BJ (cell line): ENCODE data around the gene UFSP2. TPM values are rescaled to one million over a fixed set of nuclear protein-coding genes. Genes with fewer than 3 reads are reported as not detected.

ENCODE experiments used
- CTCF ChIA-PET: fragments of 350-600 bp; formaldehyde crosslinking; extraction: SDS; loops from one replicate; lab custom pipeline; 2021; ENCODE audit warnings: antibody characterized with exemption, inconsistent platforms; lab: Yijun Ruan, JAX
- POLR2A ChIA-PET: fragments of 300-600 bp; sonication (Branson Sonifier 250); formaldehyde crosslinking; extraction: SDS; loops from one replicate; lab custom pipeline; 2021; ENCODE audit warnings: antibody characterized with exemption; lab: Charles Lee
- DNase-seq: peaks from one replicate; pipeline ENCODE4 v3.0.0-alpha.2; 2011; ENCODE audit warnings: low read depth
- H3K27me3 ChIP-seq: 2 replicates; pipeline ENCODE4 v1.6.0; 2011; ENCODE audit warnings: low read length; ENCODE audit not compliant: control insufficient read depth, insufficient read depth
- H3K36me3 ChIP-seq: 2 replicates; pipeline ENCODE4 v1.5.1; 2011; ENCODE audit warnings: low read length; ENCODE audit not compliant: control insufficient read depth, insufficient read depth
- H3K4me3 ChIP-seq: 2 replicates; pipeline ENCODE4 v1.5.1; 2011; ENCODE audit warnings: low read depth, mild to moderate bottlenecking, control low read depth, low read length
- polyA plus RNA-seq: library from polyadenylated mRNA; depleted of rRNA; stranded (reverse); fragments of >200 nt; gene quantifications from 2 replicates; pipeline ENCODE4 v1.2.3, GENCODE V29; 2011
- TF ChIP-seq, protein P1 (sequence below): IDR thresholded peaks from 2 replicates; pipeline ENCODE4 v1.5.1; 2011; ENCODE audit warnings: low read depth, mild to moderate bottlenecking, control low read depth, inconsistent platforms, low read length, moderate library complexity; ENCODE audit not compliant: insufficient read depth

Gene UFSP2
- polyA plus RNA-seq, 1 experiment = 18.8 TPM

GRCh38 chr4:185358514-185358913, 67.2 kb downstream of the UFSP2 start:
- CTCF ChIA-PET = no interaction called here
- peak; percentile 34 for DNase-seq

GRCh38 chr4:185357733-185358440, 67.9 kb downstream of the UFSP2 start:
- no peak overlapping the region for H3K4me3 ChIP-seq
- H3K36me3 ChIP-seq = peaks cover 2% of the 10 kb centered on the region; the same call in 1 of the 2 replicates
- no peak for DNase-seq
- ChIA-PET CTCF (no interaction called here), POLR2A (interaction anchor here (0.7 kb wide), 1 partner anchor 21 kb away, joined by 3 read pairs; no protein-coding TSS in a partner anchor)
- TF ChIP-seq, protein P1, sequence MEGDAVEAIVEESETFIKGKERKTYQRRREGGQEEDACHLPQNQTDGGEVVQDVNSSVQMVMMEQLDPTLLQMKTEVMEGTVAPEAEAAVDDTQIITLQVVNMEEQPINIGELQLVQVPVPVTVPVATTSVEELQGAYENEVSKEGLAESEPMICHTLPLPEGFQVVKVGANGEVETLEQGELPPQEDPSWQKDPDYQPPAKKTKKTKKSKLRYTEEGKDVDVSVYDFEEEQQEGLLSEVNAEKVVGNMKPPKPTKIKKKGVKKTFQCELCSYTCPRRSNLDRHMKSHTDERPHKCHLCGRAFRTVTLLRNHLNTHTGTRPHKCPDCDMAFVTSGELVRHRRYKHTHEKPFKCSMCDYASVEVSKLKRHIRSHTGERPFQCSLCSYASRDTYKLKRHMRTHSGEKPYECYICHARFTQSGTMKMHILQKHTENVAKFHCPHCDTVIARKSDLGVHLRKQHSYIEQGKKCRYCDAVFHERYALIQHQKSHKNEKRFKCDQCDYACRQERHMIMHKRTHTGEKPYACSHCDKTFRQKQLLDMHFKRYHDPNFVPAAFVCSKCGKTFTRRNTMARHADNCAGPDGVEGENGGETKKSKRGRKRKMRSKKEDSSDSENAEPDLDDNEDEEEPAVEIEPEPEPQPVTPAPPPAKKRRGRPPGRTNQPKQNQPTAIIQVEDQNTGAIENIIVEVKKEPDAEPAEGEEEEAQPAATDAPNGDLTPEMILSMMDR = no peak
- no peaks in the 10 kb centered on the region for H3K27me3 ChIP-seq

More at GRCh38 chr4:185358514-185358913, 67.2 kb downstream of the UFSP2 start:
- TF ChIP-seq, protein P1 = no peak
- H3K36me3 ChIP-seq = peaks cover 2% of the 10 kb centered on the region; the same call in 1 of the 2 replicates
- no peaks in the 10 kb centered on the region for H3K27me3 ChIP-seq
- POLR2A ChIA-PET = no interaction called here
- no peak overlapping the region for H3K4me3 ChIP-seq

GRCh38 chr4:185357211-185357610, 68.6 kb downstream of the UFSP2 start:
- peak; percentile 31 for DNase-seq

DNA sequence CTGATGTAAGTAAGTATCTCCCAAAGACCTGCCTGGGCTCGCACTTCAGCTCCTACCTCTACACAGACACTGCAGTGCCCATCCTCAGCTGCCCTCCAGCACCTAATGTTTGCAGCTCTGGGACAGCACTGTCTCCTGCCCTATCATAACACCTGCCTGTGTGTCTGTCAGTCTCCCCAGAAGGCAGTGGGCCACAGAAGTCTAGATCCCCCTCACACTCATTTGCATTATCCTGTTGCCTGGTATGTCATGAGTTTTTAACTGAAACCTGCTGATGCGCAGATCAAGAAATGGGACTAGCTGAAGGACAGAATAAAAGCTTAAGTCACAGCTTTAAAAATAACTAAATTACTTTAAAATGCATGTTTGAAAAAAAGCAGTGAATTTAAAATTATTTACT, 73.0 kb downstream of the UFSP2 start:
- TF ChIP-seq, protein P1 = no peak
- ChIA-PET CTCF (interaction anchor here (1.3 kb wide), 1 partner anchor 14 kb away, joined by 3 read pairs; no protein-coding TSS in a partner anchor), POLR2A (no interaction called here)
- no peaks in the 10 kb centered on the region for H3K27me3 ChIP-seq
- H3K4me3 ChIP-seq = no peak overlapping the region
- DNase-seq = no peak
- peaks cover 7% of the 10 kb centered on the region for H3K36me3 ChIP-seq

More at GRCh38 chr4:185357211-185357610, 68.6 kb downstream of the UFSP2 start:
- no peak overlapping the region for H3K4me3 ChIP-seq
- peaks cover 2% of the 10 kb centered on the region; the same call in 1 of the 2 replicates for H3K36me3 ChIP-seq
- CTCF ChIA-PET = no interaction called here
- H3K27me3 ChIP-seq = no peaks in the 10 kb centered on the region
- TF ChIP-seq, protein P1 = no peak
- POLR2A ChIA-PET = no interaction called here

GRCh38 chr4:185352202-185352601, 73.6 kb downstream of the UFSP2 start:
- Histone ChIP-seq H3K27me3 (no peaks in the 10 kb centered on the region), H3K36me3 (peaks cover 7% of the 10 kb centered on the region), H3K4me3 (no peak overlapping the region)
- no peak for DNase-seq
- ChIA-PET CTCF (interaction anchor here (1.3 kb wide), 1 partner anchor 15 kb away, joined by 3 read pairs; no protein-coding TSS in a partner anchor), POLR2A (no interaction called here)
- TF ChIP-seq, protein P1 = no peak
